ENCODE measurements around the gene TRIM44.

- TF ChIP-seq CTCF (conservative IDR thresholded peaks at IDR 0.05; ENCODE audit: low read length) = no peak
- no peak for TF ChIP-seq EZH2phosphoT487 (IDR thresholded peaks at IDR 0.05; ENCODE audit: borderline replicate concordance)
Observed at GRCh38 chr11:35810045-35810645, 147.6 kb downstream of the TRIM44 start.

All from Loucy (cell line).